ENCODE results near the gene GPER1.

- TF ChIP-seq CTCF (optimal IDR thresholded peaks at IDR 0.05 in 1 of 3, IDR thresholded peaks at IDR 0.05 in 1 of 3, conservative IDR thresholded peaks at IDR 0.05 in 1 of 3; ENCODE audit: extremely low read depth in 1 of 3, insufficient read depth in 2 of 3, low read length in 3 of 3) (no peak), EZH2 (IDR thresholded peaks at IDR 0.05; ENCODE audit: low read length) (no peak)
These were observed 40.9 kb upstream of the GPER1 start for GRCh38 chr7:1046722-1047679.
